DMS79 treated with DMSO at 0.1 percent for 48 hours (cell line): ENCODE results near the gene COMMD6.

Source experiments
- DNase-seq: peaks from one replicate; lab custom pipeline; 2025; lab: John Stamatoyannopoulos, UW

COMMD6 gene

GRCh38 chr13:75521956-75522355 is 15.7 kb downstream of the COMMD6 start:
- DNase-seq, result no peak

DNA sequence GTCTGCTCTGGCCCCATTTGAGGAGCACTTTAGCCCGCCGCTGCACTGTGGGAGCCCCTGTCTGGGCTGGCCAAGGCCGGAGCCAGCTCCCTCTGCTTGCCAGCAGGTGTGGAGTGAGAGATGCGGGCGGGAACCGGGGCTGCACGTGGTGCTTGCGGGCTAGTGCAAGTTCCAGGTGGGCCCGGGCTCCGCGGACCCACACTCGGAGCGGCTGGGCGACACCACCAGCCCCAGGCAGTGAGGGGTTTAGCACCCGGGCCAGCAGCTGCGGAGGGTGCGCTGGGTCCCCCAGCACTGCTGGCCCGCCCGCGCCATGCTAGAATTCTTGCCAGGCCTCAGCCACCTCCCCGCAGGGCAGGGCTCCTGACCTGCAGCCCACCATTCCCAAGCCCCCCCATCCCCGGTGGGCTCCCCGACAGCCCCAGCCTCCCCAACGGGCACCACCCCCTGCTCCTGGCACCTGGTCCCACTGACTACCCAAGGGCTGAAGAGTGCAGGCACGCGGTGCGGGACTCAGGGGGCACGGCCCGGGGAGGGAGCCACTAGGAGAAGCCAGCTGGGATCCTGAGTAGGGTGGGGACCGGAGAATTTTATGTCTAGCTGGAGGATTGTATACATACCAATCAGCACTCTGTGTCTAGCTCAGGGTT is 19.1 kb downstream of the COMMD6 start:
- no peak for DNase-seq

- DNase-seq, result no peak
These were observed 23.3 kb downstream of the COMMD6 start for GRCh38 chr13:75514080-75514995.

- DNase-seq, result no peak
These were observed 24.4 kb downstream of the COMMD6 start for GRCh38 chr13:75513271-75513670.

DNA sequence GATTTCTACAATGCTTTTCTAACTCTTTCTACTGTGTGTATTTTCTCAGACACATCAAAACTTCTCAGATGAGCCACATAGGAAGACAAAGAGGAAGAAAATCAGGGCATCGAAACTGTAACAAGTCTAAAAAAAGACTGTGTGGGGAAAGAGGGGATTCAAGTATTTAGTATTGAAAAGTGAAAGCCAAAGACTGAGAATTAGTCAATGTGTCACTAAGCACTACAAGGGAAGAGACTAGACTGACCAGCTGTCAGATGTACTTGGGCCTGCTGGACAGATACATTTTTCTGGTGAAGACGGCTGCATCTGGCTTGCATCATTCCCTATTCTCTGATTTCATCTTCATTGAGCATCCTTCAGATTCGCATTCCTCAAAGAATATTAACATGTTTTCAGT is 25.4 kb downstream of the COMMD6 start:
- DNase-seq, result no peak

GRCh38 chr13:75511051-75511625 is 26.5 kb downstream of the COMMD6 start:
- DNase-seq, result no peak

GRCh38 chr13:75508002-75508548 is 29.6 kb downstream of the COMMD6 start:
- no peak for DNase-seq

DNA sequence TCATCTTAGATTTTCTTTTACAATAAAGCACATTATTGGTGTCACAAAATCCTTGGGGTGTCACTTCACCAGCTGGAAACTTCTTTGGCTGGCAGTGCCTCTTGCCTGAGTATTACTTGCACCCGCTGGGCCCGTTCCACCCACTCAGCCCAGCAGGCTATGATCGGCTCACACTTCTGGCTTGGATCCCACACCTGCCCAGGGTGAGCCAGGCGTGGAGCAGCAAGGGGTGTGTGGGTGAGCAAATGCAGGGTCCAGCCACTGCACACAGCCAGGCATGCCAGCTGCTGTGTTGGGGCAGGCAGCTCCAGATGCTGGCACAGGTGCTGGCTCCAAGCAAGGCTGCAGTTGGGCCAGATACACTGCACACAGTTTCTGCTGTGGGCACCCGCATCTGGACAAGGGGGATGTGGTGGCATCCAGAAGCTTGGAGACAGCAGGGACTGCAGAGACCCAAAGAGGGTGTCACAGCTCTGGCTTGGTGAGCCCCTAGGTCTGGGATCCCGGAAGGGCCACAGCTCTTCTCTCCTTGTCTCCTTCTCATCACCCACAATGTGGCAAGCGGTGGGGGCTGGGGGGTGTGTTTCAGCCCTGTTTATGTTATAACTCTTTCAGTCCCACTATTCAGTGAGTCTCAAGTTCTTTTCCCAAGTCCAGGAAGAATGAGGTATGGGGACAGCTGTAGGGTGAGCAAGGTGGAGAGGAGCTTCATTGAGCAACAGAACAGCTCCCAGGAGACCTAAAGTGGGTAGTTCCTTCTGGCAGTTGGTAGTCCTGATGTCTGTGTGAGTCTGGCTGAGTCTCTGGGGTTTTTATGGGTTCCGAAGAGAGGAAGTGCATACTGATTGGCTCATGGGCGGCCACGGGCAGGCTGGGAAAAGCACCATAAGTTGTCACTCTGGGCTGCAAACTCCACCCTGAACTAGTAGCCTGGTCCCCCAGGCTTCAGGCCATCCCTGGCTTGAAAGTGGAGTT is 30.3 kb downstream of the COMMD6 start:
- peak; percentile 4 for DNase-seq

DNA sequence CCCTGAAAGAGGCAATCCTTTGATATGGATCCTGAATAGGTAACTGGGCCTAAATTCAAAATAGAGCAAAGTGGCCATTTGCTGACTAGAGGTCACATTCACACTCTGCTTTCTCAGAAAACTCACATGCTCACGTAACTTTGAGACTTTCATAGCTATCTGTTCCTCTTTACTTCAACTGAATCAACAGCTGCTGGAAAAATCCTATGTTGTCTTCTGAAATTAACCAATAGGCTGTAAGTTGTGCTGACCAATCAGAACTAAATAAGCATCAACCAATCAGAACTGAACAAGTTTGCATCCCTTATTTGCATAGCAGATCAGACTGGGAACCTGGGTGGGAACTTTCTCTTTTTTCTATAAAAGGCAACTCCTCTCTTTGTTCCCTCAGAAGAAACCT is 31.6 kb downstream of the COMMD6 start:
- DNase-seq, result no peak

- DNase-seq, result no peak
These were observed 32.3 kb downstream of the COMMD6 start for GRCh38 chr13:75505327-75505726.

DNA sequence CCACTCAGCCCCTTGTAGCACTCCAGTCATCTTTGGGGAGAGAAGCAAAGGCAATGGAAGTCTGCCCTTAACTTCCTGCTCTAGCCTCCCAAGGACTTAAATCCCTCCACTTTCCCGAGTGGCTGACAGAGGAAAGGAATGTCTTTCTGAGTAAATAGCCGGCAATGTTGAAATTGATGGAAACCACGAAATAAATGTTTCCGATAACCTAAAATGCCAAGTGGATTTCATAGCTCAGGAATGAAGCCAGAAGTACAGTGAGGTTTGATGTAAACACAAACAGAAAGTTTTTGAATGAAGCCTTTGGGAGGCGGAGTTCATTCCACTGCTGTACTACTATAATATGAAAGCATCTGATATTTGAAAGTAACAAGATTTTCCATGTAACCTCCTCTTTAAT is 41.7 kb downstream of the COMMD6 start:
- DNase-seq, result no peak

- DNase-seq, result no peak
These were observed 43.1 kb downstream of the COMMD6 start for GRCh38 chr13:75494491-75494890.

- no peak for DNase-seq
These were observed 44.5 kb downstream of the COMMD6 start for GRCh38 chr13:75493156-75493555.

DNA sequence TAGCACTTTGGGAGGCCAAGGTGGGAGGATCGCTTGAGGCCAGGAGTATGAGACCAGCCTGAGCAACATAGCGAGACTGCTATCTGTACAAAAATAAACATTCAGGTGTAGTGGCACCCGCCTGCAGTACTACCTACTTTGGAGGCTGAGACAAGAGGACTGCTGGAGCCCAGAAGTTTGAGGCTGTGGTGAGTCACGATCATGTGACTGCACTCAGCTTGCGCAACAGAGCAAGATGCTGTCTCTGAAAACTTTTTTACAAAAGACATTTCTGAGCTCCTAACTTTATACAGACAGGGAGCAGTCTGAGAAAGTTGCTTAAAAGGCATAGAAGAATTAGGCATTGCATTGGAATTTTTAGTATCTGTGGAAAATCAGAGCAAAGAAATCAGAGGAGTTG is 45.3 kb downstream of the COMMD6 start:
- DNase-seq, result no peak

GRCh38 chr13:75491376-75491775 is 46.3 kb downstream of the COMMD6 start:
- DNase-seq, result no peak

DNA sequence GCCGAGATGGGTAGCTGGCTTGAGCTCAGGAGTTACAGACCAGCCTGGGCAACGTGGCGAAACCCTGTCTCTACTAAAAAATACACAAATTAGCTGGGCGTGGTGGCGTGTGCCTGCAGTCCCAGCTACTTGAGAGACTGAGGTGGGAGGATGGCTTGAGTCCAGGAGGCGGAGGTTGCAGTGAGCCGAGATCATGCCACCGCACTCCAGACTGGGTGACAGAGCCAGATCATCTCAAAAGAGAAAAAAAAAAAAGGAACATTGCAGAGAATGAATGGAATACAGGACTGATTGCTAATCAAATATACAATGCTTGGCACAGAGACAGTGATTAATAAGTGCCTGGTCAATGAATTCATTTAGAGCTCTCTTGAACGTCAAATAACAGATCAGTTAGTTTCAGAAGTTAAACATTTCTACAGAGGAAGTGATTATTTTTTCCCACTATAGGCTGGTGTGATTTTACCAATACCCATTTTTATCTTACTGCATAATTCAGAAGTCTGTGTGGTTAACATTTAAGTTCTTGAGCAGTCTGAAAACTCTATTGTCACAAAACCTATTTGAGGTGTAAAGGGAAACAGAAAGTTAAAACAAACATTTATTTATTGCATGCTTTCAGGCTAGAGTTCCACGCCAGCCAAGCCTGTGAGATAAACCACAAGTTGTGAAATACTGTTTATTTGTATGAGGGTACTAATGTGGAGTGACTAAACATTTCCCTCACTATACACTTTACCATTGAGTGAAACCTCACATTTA is 48.0 kb downstream of the COMMD6 start:
- DNase-seq, result no peak

DNA sequence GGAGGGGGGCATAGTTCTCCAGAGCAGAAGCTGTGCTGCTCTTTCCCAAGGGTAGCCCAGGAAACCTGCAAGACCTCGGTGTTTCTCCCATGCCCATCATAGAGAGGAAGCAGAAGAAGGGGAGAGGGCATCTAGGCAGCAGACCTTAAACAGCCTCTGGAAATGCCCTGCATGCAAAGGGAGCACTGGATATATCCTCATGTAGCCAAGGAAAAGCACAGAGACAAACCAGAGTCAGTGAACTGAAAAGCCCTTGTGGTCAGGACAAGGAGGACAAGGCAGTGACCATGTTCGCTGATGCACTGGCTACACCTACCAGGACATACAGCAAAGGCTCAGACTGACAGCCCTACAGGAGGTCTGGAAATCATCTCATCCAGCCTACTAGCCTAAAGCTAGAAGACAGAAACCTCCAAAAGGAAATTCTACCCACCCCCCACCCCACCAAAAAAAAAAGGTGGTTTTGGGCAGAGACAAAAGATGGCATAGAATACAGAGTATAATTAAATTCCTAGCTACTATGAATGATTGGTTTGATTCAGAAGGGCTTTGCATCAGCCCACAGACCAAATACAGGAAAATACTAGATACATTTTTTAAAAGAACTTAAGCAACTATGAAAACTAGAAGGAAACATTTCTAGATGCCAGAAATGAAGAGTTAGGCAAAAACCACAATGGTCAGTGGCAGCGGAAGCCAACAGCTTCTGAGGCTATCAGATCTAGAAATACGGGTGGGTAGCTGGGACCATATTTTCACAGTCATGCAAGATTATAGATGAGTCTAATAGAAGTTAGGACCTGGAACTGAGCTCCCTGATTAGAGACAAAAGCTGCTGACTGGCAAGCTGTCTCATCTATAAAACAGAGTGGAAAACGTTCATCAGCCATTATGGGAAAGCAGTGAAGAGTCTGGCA is 51.2 kb downstream of the COMMD6 start:
- no peak for DNase-seq

DNA sequence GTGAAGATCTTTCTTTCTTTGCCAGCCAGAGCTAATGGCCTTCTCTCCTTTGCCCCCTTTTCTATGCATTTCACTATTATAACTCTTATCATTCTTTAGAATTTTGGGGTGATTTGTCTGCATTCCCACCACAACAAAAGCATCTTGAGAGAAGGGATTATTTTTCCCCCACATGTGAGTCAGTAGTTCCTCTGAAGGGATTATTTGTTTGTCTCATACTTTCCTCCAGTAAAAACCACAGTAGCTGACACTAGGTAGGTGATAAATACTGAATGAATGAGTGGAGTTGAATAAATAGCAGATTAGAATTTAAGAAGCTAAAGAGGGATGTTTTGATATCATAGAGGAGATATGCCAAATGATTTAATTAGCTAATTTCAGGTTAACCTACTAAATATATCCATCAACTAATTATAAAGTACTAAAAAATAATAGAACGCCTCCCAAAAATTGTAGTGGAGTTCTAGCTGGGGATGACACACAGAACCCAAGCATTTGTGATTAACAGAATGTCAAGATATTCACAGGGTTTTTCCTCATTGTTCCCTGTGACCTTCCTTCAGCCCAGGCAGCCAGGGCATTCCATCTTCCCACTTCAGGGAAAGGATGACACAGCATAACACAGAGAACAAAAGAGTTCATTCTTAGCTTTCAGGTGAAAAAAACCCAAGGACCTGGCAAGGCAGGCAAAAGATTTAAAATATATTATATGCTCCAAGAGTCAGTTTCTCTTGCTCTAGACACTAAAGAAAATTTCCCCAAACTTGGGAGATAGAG is 52.2 kb downstream of the COMMD6 start:
- no peak for DNase-seq

DNA sequence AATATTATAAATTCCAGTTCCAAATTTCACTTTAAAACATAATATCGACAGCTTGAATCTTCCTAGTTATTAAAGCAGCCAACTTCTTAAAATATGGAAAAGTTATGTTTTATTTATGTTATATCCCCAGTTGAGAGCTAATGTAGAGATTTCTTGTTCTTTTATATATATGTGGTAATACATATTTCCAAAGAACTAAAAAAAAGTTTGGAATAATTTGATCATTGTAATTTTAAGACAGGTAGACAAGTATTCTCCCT is 54.9 kb downstream of the COMMD6 start:
- no peak for DNase-seq
